NT2/D1 (cell line): ENCODE measurements around the gene CDC14A.

Source experiments
- YY1 ChIP-seq: IDR thresholded peaks from 2 replicates; pipeline ENCODE4 v1.6.1; 2011; ENCODE audit not compliant: insufficient read length, insufficient read depth
- ZNF274 ChIP-seq: IDR thresholded peaks from 2 replicates; pipeline ENCODE4 v1.6.1; 2011; ENCODE audit warnings: mild to moderate bottlenecking, low read depth, low read length

- TF ChIP-seq ZNF274 (no peak), YY1 (no peak)
These were observed 31.8 kb upstream of the CDC14A start for GRCh38 chr1:100320311-100321099.
